Sciatic nerve (tissue), 2 donors: ENCODE data around the gene KCNAB1. TPM values are rescaled to one million over a fixed set of nuclear protein-coding genes. Genes with fewer than 3 reads are reported as not detected.

ENCODE experiments used
- ATAC-seq: fragments of 200-7000 bp; cut with Tn5 transposase; one replicate; pipeline ENCODE4 v1.9.1; 2020; ENCODE audit warnings: mild to moderate bottlenecking, moderate library complexity
- DNase-seq: peaks from one replicate; pipeline ENCODE4 v3.0.0-alpha.2; 2020; ENCODE audit warnings: low spot score
- intact Hi-C: fragments of 100-400 bp; cut with DNase I; formaldehyde crosslinking; loops from one replicate; pipeline ENCODE4 v1.14.2; 2022
- total RNA-seq: library from RNA; stranded (reverse); fragmentation: NEBNext Ultra II Directional; extraction: Animal tissue kit (Norgen Biotek cat#: 25700); gene quantifications from one replicate; pipeline ENCODE4 v1.2.1, GENCODE V29; 2021
- donor health status: DM: no; HTN: no; CAD: no.
- donor health status: DM: no; HTN: no; CAD: no.

The KCNAB1 gene
- total RNA-seq, 1 donor from 2014 or later: 6.2 TPM

DNA sequence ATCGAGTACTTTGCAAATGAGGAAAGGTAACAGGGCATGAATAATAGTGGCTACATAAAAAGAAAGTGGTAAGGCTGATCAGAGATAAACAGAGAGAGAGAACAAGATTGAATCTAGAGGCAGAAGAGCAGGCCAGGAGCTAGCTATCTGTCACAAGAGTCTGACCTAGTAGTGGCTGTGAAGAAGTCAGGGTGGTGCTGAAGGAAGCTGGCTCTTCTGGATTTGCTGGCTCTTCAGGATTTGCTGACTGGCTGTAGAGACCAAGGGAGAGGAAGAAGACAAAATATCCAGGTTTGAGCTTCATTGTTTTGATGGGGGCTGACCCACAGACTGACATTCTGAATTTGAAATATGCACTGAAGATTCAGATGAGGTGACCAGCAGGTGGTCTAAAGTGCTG is 292.2 kb downstream of the KCNAB1 start:
- ATAC-seq (no peak), DNase-seq (no peak)
- intact Hi-C loops: no loop called here

GRCh38 chr3:156413293-156413892 is 293.0 kb downstream of the KCNAB1 start:
- intact Hi-C loops: no loop called here
- no peak for DNase-seq
- ATAC-seq: no peak

- ATAC-seq: no peak
Observed at GRCh38 chr3:156416846-156417558, 296.6 kb downstream of the KCNAB1 start.

GRCh38 chr3:156417559-156418132 is 297.3 kb downstream of the KCNAB1 start:
- intact Hi-C loops: no loop called here
- ATAC-seq (no peak), DNase-seq (no peak)

More at GRCh38 chr3:156416846-156417558, 296.6 kb downstream of the KCNAB1 start:
- DNase-seq: no peak
- intact Hi-C loops: no loop called here

DNA sequence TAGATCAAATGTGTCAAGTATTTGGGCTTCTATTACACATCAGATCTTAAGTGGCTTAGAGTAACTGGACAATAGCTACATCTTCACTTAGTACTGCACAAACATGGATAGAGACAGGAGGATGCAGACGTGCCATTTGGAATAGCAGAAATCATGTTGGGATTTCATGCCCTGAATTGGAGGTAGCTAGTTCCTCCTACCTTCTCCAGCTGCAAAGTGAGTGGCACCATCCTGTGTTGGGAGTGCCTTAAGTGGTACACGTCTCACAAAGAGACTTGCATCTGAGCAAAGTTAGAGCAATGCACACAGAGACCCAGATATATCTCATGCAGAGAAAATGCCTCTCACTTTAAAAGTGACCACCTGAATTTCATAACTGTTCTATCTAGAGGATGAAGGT is 298.1 kb downstream of the KCNAB1 start:
- DNase-seq (no peak), ATAC-seq (no peak)
- intact Hi-C loops: no loop called here

GRCh38 chr3:156421534-156421933 is 301.2 kb downstream of the KCNAB1 start:
- intact Hi-C loops: no loop called here
- no peak for DNase-seq

DNA sequence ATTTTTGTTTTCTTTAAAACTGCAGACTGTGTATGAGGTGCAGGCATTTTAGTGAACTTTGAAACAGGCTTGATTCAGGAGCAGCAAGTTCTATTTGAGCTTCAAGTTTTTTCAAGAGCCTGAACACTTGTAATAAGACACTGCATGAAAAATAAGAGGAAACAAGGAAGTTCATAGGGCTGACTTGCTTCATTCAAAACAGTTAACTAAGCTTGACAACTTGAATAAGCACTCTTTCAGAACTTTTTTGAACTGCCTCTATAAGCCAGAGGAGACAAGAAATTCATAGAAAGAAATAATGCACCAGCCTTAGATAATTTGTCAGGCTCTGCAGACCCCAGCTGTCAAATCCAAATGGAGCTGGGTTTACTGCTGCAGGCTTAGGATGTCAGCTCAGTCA is 304.4 kb downstream of the KCNAB1 start:
- DNase-seq (no peak), ATAC-seq (peak; percentile 30)
- intact Hi-C loops: no loop called here

More at GRCh38 chr3:156421534-156421933, 301.2 kb downstream of the KCNAB1 start:
- no peak for ATAC-seq

GRCh38 chr3:156425651-156426050 is 305.3 kb downstream of the KCNAB1 start:
- intact Hi-C loops: no loop called here
- no peak for ATAC-seq
- no peak for DNase-seq

DNA sequence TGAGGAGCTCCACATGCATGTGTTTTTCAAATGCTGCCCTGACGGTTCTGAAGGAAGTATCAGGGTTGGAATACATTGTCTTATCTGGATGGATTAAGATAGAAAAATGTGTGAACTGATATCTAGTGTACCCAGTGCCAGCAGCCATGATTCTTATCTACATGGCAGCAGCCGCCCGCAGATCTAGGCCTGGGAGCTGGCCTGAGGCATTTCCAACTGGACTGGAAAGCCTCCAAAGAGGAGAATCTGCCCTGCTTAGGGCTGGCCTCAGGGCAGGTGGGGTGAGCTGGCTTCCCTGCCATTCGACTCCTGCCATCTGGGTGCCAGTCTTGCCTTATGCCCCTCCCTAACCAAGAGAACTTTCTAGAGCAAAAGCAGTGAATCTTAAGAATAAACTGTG is 308.7 kb downstream of the KCNAB1 start:
- intact Hi-C loops: no loop called here
- ATAC-seq (no peak), DNase-seq (no peak)

DNA sequence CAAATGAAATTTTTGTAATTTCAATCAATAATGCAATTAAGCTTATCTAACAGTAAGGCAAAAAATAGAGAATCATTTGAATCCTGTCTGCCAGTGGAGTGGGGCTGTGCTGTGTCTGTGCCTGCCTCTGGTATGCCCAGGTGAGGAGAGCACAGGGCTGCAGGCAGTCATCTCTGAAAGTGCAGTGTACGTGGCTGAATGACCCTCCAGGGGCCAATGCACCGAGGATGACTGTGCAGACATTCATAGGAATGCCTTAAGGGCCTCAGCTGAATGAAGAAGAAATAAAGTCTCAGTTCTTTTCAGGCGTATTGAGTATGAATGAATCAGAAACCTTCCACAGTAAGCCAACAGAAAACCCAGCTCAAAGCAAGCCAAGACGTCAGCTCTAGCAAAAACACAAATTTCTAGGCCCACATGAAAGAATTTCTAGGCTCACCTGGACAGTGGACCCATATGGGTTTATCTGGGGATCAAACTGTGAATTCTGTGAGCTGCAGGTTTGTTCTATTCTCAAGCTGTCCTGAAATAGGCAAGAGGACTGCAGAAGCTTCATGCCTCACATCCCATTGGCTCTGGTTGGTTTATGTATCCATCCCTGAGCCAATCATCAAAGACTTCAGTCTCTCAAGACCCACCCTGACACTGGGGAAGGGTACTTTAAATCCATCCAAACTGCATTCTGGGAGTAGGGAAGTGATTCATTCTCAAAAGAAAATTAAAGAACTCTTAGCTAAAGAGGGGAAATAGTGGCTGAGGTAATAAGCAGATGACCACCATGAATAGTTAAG is 311.2 kb downstream of the KCNAB1 start:
- DNase-seq (no peak), ATAC-seq (no peak)
- intact Hi-C loops: no loop called here

- DNase-seq (no peak), ATAC-seq (no peak)
- intact Hi-C loops: no loop called here
Observed at GRCh38 chr3:156432563-156432962, 312.2 kb downstream of the KCNAB1 start.

- intact Hi-C loops: no loop called here
- DNase-seq (no peak), ATAC-seq (no peak)
Observed at GRCh38 chr3:156433138-156433537, 312.8 kb downstream of the KCNAB1 start.

- intact Hi-C loops: no loop called here
- DNase-seq (no peak), ATAC-seq (no peak)
Observed at GRCh38 chr3:156433910-156434309, 313.5 kb downstream of the KCNAB1 start.

- intact Hi-C loops: no loop called here
- DNase-seq (no peak), ATAC-seq (no peak)
Observed at GRCh38 chr3:156434921-156435320, 314.5 kb downstream of the KCNAB1 start.

DNA sequence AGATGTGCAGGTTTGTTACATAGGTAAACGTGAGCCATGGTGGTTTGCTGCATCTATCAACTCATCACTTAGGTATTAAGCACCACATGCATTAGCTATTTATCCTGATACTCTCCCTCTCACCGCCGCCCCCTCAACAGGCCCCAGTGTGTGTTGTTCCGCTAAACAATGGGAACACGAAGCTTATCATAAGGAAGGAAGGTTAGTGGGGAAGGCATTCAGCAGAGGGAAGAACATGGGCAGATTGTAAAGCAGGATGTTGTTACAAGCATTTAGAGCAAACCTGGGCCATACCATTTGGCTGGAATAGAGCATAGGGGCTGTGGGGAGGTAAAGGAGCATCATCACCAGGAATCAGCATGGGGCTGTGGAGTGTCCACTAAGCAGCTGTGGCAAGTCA is 322.7 kb downstream of the KCNAB1 start:
- ATAC-seq (no peak), DNase-seq (no peak)
- intact Hi-C loops: no loop called here

GRCh38 chr3:156445117-156446090 is 325.0 kb downstream of the KCNAB1 start:
- ATAC-seq: peak; percentile 69
- intact Hi-C loops: no loop called here
- no peak for DNase-seq

DNA sequence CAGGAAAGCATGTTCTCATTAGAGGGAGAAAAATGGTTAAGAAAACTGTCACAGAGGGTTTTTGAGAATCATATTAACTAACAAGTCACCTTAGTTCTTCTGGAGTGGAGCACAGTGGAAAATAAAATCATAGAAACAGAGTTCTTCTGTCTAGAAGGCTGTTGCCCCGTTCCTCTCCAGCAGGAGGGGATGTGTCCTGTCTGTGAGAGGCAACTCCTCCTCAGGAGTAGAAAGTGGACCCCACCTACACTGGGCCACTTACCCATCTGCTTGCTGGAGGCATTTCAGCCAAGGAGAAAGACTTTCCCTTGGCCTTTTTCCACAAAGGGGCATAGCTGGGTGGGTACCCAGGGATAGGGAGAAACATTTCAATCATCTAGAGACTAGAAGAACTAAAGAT is 327.9 kb downstream of the KCNAB1 start:
- DNase-seq (no peak), ATAC-seq (no peak)
- intact Hi-C loops: no loop called here

DNA sequence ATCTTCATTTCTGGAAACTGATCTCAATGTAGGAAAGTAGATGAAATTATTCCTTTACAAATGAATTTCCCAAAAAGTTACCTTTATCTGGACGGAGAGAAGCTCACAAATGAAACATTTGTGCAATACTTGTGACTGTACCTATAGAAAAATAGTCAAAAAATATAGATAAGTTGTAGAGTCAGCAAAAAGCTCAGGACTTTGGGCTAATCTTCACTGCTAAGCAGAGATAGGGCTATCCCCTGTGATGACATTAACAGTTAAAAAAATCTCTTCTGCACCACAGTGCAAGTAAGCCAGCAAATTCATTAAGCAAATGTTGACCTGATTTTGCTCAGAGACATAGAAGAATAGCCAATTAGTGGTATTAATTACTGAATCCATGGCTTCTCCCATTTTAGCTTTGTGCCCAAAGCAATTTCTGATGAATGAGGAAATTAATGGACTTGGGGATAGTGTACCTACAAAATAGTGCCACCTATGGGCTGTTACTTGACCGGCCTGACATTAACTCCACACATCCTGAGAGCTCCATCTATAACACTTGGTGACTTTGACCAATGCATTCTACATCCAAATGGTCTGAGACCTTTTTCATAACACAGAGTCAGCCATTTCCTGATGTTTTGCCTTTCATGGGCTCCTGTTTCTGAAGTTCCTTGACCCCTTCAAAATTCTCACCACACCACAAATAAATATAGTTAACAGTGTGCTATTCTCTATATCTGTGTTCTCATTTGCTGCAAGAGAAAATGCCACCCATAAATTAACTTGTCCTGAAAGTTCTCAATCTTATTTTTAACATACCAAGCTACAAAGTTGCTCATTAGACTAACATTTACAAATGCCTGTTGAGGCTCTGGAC is 329.6 kb downstream of the KCNAB1 start:
- intact Hi-C loops: no loop called here
- peak; percentile 59 for ATAC-seq
- no peak for DNase-seq
